Measurements from ENCODE around the gene ANXA2. TPM values are rescaled to one million over a fixed set of nuclear protein-coding genes. Genes with fewer than 3 reads are reported as not detected.

The ANXA2 gene
- total and polyA plus RNA-seq, 2 experiments from 2014 or later, result 202 to 225 TPM

DNA sequence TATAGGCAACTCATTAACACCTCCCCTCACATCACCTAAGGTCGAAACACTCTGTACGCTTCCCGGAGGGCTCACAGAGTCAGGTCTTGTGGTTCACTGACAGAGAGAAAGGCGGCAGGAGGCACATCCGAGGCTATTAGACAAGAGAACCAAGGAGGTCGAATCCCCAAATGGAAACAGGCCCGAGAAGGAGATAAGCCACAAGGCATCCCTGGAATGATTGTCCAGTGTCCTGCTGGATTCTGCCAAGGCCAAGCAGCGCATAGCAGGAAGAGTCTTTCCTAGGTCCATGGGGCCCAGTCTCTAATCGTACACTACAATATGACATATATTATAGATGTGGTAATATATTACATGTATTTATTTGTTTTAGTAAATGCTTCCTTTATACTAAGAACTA is 58.5 kb downstream of the ANXA2 start:
- H3K9me3 Mint-ChIP-seq, result no peaks in the 10 kb centered on the region
- Histone ChIP-seq H2AFZ (no peak overlapping the region), H4K20me1 (replicated peaks; ENCODE audit: insufficient read depth) (no peaks in the 10 kb centered on the region), H3F3A (replicated peaks; ENCODE audit: low read depth) (no peaks in the 10 kb centered on the region), H3K9me2 (ENCODE audit: insufficient read depth) (no peaks in the 10 kb centered on the region), H3K4me2 (no peak overlapping the region), H3K27ac (ENCODE audit: low read depth) (no peak overlapping the region), H3K36me3 (ENCODE audit: insufficient read depth) (no peaks in the 10 kb centered on the region), H3K4me3 (no peak overlapping the region), H3K79me2 (replicated peaks; ENCODE audit: insufficient read depth) (no peaks in the 10 kb centered on the region), H3K27me3 (ENCODE audit: insufficient read depth) (no peaks in the 10 kb centered on the region), H3K4me1 (ENCODE audit: insufficient read depth) (no peaks in the 10 kb centered on the region)
- H3K4me1 Mint-ChIP-seq, result peaks cover 13% of the 10 kb centered on the region
- no peak overlapping the region for H3K27ac Mint-ChIP-seq
- no peaks in the 10 kb centered on the region for H3K36me3 Mint-ChIP-seq (ENCODE audit: low read depth)
- ATAC-seq (no peak), DNase-seq (ENCODE audit: low spot score) (no peak)
- no peaks in the 10 kb centered on the region for H3K27me3 Mint-ChIP-seq (ENCODE audit: insufficient read depth, low read depth, poor library complexity)
- TF ChIP-seq, protein P1, sequence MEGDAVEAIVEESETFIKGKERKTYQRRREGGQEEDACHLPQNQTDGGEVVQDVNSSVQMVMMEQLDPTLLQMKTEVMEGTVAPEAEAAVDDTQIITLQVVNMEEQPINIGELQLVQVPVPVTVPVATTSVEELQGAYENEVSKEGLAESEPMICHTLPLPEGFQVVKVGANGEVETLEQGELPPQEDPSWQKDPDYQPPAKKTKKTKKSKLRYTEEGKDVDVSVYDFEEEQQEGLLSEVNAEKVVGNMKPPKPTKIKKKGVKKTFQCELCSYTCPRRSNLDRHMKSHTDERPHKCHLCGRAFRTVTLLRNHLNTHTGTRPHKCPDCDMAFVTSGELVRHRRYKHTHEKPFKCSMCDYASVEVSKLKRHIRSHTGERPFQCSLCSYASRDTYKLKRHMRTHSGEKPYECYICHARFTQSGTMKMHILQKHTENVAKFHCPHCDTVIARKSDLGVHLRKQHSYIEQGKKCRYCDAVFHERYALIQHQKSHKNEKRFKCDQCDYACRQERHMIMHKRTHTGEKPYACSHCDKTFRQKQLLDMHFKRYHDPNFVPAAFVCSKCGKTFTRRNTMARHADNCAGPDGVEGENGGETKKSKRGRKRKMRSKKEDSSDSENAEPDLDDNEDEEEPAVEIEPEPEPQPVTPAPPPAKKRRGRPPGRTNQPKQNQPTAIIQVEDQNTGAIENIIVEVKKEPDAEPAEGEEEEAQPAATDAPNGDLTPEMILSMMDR (conservative IDR thresholded peaks at IDR 0.05; ENCODE audit: low read depth in 2 of 2), result no peak
- TF ChIP-seq POLR2AphosphoS5 (IDR thresholded peaks at IDR 0.05; ENCODE audit: low read depth) (no peak), STAT1 (IDR thresholded peaks at IDR 0.05; ENCODE audit: unreplicated experiment) (no peak), ETS1 (IDR thresholded peaks at IDR 0.05) (no peak), ZNF331 (CRISPR knock-in tag; IDR thresholded peaks at IDR 0.05; ENCODE audit: low read depth) (no peak)
- no peak overlapping the region for H3K4me3 Mint-ChIP-seq

DNA sequence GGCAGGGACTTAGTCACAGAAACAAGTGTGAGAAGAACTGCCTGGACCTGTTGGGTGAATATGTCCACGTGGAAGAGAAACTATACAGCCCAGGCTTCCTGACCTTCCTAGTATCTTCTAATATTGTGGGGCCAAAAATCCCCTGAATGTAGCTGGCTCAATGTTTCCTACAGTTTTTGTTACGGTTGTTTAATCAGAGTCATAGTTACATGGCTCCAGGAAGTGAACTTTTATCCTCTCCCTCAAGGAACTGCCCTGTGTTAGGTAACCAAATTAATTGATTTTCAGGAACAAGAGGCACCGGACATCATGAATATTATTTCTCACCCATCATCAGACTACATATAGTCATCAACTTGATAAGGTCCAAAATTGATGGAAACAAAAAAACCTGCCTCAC is 59.0 kb downstream of the ANXA2 start:
- no peak for DNase-seq (ENCODE audit: low spot score)
- no peak for ATAC-seq
- H3K27me3 ChIP-seq (ENCODE audit: insufficient read depth), result no peaks in the 10 kb centered on the region
- Mint-ChIP-seq H3K27me3 (ENCODE audit: insufficient read depth, low read depth, poor library complexity) (no peaks in the 10 kb centered on the region), H3K27ac (no peak overlapping the region), H3K9me3 (no peaks in the 10 kb centered on the region), H3K36me3 (ENCODE audit: low read depth) (no peaks in the 10 kb centered on the region), H3K4me3 (no peak overlapping the region), H3K4me1 (peaks cover 11% of the 10 kb centered on the region)
- H3K27ac ChIP-seq (ENCODE audit: low read depth), result no peak overlapping the region
- no peaks in the 10 kb centered on the region for H3F3A ChIP-seq (replicated peaks; ENCODE audit: low read depth)
- H3K4me1 ChIP-seq (ENCODE audit: insufficient read depth), result no peaks in the 10 kb centered on the region
- H3K9me2 ChIP-seq (ENCODE audit: insufficient read depth), result no peaks in the 10 kb centered on the region
- no peak overlapping the region for H2AFZ ChIP-seq
- no peak overlapping the region for H3K4me3 ChIP-seq
- H3K79me2 ChIP-seq (replicated peaks; ENCODE audit: insufficient read depth), result no peaks in the 10 kb centered on the region
- no peaks in the 10 kb centered on the region for H3K36me3 ChIP-seq (ENCODE audit: insufficient read depth)
- no peaks in the 10 kb centered on the region for H4K20me1 ChIP-seq (replicated peaks; ENCODE audit: insufficient read depth)
- H3K4me2 ChIP-seq, result no peak overlapping the region
- no peak for TF ChIP-seq NANOG (IDR thresholded peaks at IDR 0.05; ENCODE audit: borderline replicate concordance)
- TF ChIP-seq CREB1 (CRISPR knock-in tag; IDR thresholded peaks at IDR 0.05; ENCODE audit: low read depth), result no peak
- TF ChIP-seq STAT1 (IDR thresholded peaks at IDR 0.05; ENCODE audit: unreplicated experiment), result no peak
- TF ChIP-seq, protein P2, sequence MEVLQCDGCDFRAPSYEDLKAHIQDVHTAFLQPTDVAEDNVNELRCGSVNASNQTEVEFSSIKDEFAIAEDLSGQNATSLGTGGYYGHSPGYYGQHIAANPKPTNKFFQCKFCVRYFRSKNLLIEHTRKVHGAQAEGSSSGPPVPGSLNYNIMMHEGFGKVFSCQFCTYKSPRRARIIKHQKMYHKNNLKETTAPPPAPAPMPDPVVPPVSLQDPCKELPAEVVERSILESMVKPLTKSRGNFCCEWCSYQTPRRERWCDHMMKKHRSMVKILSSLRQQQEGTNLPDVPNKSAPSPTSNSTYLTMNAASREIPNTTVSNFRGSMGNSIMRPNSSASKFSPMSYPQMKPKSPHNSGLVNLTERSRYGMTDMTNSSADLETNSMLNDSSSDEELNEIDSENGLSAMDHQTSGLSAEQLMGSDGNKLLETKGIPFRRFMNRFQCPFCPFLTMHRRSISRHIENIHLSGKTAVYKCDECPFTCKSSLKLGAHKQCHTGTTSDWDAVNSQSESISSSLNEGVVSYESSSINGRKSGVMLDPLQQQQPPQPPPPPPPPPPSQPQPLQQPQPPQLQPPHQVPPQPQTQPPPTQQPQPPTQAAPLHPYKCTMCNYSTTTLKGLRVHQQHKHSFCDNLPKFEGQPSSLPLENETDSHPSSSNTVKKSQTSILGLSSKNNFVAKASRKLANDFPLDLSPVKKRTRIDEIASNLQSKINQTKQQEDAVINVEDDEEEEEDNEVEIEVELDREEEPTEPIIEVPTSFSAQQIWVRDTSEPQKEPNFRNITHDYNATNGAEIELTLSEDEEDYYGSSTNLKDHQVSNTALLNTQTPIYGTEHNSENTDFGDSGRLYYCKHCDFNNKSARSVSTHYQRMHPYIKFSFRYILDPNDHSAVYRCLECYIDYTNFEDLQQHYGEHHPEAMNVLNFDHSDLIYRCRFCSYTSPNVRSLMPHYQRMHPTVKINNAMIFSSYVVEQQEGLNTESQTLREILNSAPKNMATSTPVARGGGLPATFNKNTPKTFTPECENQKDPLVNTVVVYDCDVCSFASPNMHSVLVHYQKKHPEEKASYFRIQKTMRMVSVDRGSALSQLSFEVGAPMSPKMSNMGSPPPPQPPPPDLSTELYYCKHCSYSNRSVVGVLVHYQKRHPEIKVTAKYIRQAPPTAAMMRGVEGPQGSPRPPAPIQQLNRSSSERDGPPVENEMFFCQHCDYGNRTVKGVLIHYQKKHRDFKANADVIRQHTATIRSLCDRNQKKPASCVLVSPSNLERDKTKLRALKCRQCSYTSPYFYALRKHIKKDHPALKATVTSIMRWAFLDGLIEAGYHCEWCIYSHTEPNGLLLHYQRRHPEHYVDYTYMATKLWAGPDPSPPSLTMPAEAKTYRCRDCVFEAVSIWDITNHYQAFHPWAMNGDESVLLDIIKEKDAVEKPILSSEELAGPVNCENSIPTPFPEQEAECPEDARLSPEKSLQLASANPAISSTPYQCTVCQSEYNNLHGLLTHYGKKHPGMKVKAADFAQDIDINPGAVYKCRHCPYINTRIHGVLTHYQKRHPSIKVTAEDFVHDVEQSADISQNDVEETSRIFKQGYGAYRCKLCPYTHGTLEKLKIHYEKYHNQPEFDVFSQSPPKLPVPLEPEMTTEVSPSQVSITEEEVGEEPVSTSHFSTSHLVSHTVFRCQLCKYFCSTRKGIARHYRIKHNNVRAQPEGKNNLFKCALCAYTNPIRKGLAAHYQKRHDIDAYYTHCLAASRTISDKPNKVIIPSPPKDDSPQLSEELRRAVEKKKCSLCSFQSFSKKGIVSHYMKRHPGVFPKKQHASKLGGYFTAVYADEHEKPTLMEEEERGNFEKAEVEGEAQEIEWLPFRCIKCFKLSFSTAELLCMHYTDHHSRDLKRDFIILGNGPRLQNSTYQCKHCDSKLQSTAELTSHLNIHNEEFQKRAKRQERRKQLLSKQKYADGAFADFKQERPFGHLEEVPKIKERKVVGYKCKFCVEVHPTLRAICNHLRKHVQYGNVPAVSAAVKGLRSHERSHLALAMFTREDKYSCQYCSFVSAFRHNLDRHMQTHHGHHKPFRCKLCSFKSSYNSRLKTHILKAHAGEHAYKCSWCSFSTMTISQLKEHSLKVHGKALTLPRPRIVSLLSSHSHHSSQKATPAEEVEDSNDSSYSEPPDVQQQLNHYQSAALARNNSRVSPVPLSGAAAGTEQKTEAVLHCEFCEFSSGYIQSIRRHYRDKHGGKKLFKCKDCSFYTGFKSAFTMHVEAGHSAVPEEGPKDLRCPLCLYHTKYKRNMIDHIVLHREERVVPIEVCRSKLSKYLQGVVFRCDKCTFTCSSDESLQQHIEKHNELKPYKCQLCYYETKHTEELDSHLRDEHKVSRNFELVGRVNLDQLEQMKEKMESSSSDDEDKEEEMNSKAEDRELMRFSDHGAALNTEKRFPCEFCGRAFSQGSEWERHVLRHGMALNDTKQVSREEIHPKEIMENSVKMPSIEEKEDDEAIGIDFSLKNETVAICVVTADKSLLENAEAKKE (CRISPR knock-in tag; IDR thresholded peaks at IDR 0.05), result no peak
- TF ChIP-seq, protein P3, sequence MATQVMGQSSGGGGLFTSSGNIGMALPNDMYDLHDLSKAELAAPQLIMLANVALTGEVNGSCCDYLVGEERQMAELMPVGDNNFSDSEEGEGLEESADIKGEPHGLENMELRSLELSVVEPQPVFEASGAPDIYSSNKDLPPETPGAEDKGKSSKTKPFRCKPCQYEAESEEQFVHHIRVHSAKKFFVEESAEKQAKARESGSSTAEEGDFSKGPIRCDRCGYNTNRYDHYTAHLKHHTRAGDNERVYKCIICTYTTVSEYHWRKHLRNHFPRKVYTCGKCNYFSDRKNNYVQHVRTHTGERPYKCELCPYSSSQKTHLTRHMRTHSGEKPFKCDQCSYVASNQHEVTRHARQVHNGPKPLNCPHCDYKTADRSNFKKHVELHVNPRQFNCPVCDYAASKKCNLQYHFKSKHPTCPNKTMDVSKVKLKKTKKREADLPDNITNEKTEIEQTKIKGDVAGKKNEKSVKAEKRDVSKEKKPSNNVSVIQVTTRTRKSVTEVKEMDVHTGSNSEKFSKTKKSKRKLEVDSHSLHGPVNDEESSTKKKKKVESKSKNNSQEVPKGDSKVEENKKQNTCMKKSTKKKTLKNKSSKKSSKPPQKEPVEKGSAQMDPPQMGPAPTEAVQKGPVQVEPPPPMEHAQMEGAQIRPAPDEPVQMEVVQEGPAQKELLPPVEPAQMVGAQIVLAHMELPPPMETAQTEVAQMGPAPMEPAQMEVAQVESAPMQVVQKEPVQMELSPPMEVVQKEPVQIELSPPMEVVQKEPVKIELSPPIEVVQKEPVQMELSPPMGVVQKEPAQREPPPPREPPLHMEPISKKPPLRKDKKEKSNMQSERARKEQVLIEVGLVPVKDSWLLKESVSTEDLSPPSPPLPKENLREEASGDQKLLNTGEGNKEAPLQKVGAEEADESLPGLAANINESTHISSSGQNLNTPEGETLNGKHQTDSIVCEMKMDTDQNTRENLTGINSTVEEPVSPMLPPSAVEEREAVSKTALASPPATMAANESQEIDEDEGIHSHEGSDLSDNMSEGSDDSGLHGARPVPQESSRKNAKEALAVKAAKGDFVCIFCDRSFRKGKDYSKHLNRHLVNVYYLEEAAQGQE (IDR thresholded peaks at IDR 0.05; ENCODE audit: unreplicated experiment), result no peak
- no peak for TF ChIP-seq EZH2 (IDR thresholded peaks at IDR 0.05; ENCODE audit: low read depth, unreplicated experiment)

Data from GM23338 (cell line).